Measurements from ENCODE around the gene C21orf91.
A peak's percentile ranks its signal among the peaks of the same experiment; 100 is the strongest.

Gene C21orf91
- total RNA-seq, result 2.7 to 27.6 (median 9.4) reads per million in 18 experiments

DNA sequence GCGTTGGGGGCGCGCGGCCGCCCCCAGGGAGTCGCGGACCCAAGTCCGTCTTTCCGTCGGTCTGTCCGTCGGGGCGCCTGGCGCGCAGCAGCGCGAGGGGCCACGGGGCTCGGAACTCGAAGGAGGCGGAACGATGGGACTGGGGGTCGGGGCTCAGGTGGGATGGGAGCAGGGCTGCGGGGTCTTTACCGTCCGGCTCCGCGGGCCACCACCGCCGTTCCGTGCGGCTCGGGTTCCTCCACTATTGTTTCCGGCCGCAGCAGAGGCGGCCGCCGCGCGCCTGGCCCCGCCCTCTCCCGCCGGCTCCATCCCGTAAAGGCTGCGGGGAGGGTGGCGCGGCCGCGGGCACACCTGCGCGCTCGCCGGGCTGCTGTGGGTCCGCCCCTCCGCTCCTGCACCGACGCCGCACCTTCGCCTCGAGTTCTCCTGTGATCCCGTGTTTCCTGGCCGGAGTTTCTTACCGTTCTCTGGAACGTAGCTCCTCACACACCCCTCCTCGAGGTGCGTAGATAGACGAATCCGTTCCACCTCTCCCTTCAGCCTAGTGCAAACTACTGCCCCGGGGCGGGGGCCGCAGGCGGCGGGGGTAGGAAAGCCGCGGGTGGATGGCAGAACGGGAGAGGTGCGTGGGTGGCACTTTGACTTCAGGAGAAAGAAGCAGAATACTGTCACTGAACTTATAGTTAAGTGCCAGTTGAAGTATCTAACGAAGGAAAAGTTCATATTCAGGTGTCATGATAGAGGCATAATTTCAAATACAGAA, at the start of gene C21orf91:
C21orf91 (minus strand) TSS at position 243 of the 763 bp plus-strand sequence. CDS start 1,038 bp downstream, outside the sequence.
- DNase-seq, result peak; percentile 78 to 83

DNA sequence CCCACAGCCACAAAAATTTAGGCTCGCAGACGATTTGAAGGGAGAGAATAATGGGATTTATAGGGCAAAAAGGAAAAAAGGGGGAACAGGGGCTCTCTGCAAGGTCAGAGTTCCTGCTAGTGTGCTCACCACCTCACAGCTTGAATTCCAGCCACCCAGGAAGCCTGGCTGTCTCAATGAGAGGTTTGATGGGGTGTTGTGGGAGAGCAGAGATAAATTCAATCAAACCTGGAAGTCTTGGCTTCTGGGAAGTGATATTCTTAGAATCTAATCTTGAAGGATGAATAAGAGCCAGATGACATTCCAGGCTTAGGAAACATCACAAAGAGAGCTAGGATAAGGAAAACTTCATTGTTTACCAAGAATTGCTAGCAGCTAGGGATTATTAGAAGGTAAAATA, 47.4 kb upstream of the C21orf91 start:
- no peak for DNase-seq

DNA sequence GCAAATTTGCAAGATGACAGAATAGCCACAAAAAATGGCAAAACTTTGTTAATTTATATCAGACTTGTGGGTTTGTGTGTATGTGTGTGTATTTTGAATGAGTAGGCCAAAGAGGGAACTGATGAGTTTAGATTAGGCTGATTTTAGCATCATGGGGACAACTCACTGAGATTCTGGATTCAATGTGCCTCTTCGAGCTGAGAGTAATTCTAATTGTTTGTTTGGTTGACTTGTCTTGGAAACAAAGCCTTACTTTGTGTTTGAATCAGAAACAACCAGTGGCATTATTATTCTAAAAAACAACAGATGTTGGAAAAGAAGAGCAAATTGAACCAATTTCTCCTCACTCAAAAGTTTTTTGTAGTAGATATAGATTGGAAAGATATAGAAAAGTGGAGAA, 40.5 kb upstream of the C21orf91 start:
- DNase-seq, result no peak

DNA sequence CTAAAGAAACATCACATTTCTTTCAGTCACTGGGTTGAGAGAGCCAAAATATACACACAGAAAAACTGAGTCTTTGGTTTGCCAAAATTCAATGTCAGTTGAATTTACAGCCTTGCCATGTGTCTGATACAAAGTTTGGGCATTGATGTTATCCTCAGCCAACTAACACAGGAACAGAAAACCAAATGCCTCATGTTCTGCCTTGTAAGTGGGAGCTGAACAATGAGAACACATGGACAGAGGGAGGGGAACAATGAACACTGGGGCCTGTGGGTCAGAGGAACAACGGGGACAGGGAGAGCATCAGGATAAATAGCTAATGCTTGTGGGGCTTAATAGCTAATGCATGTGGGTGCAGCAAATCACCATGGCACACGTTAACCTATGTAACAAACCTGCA, 39.6 kb upstream of the C21orf91 start:
- DNase-seq, result no peak

DNA sequence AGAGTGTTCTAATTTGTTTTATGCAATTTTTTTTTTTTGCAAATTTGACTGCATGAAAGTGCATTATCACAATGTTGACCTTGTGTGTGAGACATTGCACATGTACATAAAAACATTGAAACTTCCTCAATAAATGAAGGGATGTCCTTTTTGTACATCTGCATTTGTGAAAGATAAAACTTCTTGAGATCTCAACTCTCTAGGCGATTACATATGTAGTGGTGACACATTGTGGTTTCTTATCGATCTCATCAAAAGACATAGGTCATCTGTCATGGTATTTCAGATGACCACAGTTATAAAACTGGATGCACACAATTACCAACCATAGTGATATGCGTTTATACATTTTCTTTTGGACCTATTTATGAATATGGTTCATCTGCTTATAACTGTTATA, 35.6 kb upstream of the C21orf91 start:
- DNase-seq, result no peak

DNA sequence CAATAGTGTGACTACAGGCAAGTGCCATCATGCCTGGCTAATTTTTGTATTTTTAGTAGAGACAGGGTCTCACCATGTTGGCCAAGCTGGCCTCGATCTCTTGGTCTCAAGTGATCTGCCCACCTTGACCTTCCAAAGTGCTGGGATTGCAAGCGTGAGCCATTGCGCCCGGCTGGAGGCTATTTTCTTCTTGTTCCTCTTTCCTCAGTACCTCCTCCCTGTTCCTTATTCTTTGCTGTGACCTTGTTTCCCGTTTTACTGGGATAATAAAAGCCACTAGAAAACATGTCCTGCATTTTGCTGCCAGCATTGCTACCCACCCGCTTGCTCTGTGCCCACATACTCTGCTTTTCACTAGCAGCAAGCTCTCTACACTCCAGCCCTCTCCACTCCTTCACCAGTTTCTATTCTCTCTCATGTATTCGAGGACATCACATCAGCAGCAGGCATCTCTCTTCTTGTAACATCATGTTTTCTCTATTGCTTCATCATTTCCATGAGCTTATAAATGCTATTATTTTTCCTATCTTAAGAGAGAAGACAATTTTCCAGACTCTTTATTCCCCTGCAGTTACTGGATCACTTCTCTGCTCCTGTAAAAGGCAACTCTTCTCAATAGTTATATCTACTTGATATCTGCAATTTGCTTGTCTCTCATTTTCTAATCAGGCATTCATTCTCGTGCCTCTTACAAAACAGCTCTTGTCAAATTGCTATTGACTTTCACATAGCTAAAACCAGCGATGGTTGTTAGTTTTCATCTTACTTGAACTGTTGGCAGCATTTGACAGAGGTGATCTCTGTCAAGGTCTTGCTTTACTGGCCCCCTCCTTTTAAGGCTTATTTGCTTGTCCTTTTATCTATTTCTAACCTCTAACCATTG, 34.5 kb upstream of the C21orf91 start:
- peak; percentile 19 to 35 for DNase-seq

DNA sequence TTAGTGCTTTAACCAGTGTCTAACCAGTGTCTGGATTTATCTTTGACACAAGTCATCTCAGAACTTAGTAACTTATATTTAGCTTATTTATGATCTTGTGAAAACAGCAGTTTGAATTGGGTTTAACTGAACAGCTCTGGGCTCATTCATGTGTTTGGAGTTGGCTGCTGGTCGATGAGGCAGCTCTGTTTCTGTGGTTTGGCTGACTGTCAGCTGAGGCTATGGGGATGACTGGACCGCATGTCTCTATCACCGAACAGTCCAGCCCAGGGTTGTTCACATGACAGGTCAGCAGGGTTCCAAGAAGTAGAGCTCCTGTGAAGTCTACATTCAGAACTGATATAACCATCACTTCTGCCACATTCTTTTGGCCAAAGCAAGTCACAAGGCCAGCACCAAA, 29.1 kb upstream of the C21orf91 start:
- DNase-seq, result peak in 1 of 2 donors; percentile 6

DNA sequence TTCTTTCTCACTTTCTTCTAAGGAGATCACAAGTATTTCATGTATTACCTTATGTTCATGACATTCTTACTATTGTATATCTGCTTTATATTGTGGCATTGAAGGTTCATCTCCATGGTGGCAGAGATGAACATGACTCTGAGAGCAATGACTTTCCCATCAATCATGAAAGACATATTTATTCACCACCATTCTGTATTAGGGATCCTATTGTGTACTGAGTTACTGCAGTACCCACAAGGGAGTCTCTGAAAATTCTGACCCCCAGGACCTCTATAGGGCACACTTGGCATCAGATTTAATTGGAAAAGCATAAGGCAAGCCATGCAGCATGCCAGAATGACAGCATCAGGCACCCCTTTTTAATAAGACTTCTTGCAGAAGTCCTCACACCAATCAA, 21.9 kb upstream of the C21orf91 start:
- DNase-seq, result no peak

DNA sequence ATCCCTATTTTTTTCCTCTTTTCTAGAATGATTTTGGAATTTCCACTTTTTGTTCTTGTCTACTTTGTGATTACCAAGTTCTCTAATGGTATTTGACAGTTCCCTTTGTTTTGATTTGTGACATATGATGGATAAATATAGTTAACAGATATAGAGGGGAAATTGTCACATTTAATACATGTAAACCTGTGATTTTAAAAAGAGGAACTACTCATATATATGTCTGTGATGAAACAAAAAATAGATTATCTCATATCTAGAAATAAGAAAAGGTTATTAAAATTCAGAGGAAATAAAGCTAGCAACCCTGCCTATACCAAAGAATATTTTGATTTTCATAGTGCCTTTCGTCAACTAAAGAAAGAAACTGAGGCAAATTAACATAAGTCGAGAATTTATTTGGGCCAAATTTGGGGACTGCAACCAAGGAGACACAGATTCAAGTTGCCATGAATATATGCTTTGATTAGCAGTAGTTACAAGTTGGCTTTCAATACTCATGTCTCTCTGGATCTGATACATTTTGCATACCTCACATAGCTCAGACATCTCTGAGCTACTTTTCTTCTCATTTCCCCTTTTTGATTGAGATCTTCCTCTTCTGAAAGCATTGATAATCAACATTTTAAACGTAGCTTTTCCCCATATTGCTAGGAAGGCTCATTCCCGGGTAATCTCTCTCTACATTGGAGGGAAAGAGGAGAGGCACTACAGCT, 15.6 kb upstream of the C21orf91 start:
- DNase-seq, result no peak

DNA sequence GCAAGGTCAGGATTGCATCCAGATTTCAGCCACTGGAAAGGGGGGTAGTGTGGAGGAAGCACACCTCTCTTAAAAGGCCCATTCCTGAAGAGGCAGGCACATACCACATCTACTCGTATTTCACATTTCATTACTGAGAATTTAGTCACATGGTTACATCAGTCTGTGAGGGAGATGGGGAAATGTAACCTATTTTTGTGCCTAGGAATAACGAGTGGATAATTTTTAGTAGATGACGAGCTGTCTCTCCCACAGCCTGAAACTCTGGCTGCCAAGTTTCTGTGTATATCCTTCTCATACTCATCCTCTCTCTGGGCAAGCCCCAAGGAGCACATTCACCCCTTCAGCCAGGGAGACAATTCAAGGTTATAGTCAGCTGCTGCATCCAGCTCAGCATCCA, 10.3 kb upstream of the C21orf91 start:
- no peak for DNase-seq

DNA sequence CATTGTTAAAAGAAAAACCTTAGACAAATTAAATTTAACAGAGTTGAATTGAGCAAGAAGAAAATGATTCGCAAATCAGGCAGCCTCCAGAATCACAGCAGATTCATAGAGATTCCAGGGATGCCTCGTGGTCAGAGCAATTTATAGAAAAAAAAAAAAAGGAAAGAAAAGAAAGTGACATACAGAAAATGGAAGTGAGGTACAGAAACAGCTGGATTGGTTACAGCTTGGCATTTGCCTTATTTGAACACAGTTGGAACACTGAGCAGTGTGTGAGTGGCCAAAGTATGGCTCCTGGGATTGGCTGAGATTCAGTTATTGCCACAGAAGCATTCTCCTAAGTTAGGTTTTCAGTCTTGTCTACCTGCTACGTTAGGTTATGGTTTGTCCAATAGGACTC, 9.1 kb upstream of the C21orf91 start:
- no peak for DNase-seq

DNA sequence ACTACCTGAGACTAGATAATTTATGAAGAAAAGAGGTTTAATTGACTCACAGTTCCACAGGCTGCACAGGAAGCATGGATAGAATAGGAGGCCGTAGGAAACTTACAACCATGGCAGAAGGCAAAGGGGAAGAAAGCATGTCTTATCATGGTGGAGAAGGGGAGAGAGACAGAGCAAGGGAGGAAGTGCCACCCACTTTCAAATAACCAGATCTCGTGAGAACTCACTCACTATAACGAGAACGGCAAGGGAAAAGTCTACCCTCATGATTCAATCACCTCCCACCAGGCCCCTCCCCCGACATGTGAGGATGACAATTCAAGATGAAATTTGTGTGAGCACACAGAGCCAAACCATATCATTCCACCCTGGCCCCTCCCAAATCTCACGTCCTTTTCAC, 4.7 kb upstream of the C21orf91 start:
- no peak for DNase-seq

DNA sequence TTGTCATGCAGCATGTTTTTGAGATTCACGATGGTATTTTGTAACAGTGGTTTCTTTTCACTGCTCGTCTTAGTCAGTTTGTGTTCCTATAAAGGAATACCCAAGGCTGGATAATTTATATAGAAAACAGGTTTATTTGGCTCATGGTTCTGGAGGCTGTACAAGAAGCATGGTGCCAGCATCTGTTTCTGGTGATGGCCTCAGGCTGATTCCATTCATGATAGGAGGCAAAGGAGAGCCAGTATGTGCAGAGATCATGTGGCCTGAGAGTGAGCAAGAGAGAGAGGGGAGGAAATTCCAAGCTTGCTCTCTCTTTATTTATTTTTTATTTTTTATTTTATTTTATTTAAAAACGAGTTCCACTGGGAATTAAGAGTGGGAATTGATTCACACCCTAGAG, 2.0 kb upstream of the C21orf91 start:
- DNase-seq, result no peak

DNA sequence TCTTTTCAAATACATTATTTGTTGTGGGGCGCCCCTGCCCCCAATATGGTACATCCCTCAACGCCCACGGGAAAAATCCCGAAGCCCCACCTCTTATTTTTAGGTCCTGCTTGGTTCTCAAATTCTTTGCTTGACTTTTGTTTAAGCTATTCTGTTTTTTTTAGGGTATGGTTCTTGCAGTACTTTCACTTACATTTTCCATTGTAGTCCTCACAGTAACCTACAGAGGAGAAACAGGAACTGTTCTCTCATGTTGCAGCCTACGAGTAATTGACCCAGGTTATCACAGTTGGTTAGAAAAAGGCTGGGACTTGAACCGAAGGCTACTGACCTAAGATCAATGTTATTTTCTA, 697 bp upstream of the C21orf91 start:
- peak in 1 of 2 donors; percentile 69 for DNase-seq

DNA sequence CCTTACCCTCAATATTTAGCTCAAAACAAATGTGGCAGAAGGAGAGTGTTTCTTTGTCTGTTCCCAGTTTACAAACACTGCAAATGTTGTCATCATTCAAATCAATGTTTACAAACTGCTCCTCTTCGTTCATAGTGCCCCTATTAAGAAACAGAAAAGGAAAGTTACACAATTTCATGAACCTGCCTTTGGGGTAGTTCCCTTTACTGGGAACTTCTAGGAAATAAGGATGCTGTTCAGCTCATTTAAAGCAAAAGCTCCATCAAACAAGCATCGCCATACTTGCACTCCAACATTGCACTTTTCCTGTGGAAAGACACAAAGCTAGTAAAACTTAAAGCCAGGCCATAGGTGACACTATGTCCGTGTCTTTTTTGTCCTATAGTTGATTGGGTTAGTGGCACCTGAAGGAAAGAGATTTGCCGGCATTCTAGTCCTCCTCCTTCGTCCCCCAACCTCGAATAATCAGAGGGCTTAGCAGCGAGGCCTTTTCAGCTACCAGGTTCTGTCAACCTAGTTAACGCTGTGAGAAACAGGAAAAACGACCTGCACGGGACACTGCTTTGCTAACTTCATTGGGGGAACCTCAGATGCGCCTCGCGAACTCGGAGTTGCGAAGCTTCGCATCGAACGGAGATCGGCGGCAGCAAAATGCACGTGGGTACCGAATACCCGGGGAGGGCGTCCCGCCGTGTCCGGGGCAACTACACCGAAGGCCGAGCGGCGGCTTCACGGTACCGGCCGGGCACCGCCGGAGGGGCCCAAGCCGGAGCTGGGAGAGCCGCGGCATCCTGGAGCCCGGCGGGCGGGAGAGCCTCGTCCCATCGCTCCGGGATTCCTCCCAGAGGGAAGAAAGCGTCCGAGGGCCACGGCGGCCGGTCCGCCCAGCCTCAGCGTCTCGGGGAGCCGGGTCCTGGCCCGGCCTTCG, 706 bp downstream of the C21orf91 start:
- peak; percentile 65 to 90 for DNase-seq

DNA sequence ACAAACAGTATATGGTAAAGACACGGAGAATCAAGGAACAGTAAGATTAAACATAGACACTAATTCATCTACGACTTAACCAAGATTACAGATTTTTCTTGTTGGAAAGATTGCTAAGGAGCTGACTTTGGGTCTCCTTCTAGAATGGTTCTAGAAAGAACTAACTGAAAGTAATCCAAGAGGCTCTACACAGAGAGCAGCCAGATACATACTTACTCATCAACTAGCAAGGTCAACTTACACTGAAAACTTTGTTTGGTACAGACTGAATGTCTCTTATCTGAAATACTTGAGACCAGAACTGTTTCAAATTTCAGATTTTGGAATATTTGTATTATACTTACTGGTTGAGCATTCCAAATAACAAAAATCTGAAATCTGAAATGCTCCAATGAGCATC, 5.8 kb downstream of the C21orf91 start:
- DNase-seq, result no peak

DNA sequence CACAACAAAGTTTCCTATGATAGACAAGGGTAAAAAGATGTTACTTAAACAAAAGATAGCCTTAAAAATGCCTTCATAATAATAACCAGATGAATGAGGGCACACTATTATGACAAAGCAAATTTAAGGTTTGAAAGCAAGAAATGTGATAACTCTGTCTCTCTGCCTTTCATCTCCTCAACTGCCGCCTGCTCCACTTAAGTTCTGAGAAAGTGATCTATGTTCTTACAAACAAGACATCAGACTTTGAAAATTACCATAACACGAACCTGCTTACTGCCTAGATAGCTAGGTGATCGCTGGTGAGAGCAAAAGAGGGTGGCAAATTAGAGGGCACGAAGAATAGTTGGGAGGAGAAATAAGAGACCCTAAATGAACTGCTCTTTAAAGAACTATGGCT, 13.2 kb downstream of the C21orf91 start:
- no peak for DNase-seq

DNA sequence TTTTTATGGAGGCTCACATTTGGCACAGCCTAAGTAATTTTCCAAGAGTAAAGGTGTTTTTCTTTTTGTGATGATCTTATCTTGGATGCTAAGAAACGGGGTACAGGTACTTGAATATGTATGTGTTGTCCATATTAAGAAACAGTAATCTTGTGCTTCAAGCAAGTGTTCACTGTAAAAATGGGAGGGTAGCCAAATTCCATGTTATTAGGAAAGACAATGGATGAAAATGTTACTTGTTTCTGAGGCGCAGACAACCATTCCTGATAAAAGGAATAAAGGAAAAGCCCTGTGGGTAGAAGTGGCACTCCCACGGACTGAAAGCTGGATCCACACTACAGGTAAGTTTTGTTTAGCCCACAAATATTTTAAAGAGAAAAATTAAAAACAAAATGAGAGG, 15.6 kb downstream of the C21orf91 start:
- DNase-seq, result no peak

DNA sequence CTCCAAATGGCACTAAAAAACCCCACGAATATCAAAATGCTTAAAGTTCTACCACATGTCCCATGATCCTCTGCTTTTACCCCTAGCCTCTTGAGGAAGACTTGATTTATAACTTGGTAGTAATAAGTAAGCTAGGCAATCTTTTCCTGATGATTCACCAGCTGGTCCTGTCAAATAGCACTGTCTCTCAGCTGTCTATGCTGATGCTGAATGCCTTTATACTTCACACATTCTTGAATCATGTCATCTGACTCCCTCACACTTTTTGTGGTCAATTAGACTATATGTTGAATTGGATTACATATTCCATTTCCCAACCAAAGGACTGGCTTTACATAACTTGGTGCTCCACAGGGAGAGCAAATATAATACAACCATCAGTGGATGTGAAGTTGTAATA, 16.6 kb downstream of the C21orf91 start:
- DNase-seq, result no peak

DNA sequence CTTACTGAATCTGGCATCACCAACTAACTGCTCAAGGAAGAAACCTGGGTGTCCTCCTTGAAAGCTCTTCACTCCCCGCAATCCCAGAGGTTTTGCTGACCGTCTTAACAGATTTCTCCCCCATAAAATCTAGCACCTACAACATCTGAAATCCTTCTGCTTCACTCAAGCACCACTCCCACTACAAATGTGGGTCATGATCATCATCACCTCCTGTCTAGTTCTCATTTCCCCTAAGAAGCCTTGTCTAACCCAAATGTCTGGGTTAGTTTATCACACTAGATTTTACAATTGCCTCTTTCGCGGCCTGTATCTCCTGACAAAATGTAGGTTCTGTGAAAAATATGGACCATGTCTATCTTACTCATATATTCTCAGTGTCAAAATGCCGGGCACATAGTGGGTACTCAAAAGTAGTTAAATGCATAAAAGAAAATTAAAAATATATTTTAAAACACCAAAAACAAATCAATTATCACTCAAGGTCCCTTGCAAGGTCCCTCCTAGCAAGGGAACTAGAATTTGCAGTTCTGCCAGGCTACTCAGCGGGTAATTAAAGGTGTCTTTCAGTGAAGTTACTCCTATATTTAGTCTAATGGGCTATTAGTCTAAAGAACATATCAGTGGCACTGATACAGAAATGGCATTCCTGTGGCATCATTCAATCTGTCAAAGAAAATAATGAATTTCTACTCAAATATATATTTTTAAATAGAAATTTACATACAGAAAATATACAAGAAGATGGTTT, 19.6 kb downstream of the C21orf91 start:
- no peak for DNase-seq

DNA sequence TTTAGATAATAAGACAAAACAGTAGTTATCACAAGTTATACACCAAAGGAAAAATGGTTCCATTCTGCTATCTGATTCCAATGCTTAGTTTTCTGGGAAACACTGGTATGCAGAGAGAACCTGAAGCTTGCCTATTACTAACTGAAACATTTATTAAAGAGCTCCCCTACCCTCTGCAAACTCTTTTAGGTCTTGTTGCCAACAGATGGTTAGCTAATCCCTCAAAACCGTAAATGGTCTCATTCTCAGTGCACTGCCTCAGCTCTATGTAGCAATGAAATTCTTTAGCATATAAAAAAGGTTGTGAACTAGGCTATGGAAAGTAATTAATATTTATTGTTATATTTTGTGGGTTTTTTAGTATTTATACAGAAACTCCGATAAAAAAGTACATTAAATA, 20.4 kb downstream of the C21orf91 start:
- no peak for DNase-seq

Measured in inflammatory macrophage (primary cell).